Measurements from ENCODE around the gene FAM227A.
A peak's percentile ranks its signal among the peaks of the same experiment; 100 is the strongest.

FAM227A gene

DNA sequence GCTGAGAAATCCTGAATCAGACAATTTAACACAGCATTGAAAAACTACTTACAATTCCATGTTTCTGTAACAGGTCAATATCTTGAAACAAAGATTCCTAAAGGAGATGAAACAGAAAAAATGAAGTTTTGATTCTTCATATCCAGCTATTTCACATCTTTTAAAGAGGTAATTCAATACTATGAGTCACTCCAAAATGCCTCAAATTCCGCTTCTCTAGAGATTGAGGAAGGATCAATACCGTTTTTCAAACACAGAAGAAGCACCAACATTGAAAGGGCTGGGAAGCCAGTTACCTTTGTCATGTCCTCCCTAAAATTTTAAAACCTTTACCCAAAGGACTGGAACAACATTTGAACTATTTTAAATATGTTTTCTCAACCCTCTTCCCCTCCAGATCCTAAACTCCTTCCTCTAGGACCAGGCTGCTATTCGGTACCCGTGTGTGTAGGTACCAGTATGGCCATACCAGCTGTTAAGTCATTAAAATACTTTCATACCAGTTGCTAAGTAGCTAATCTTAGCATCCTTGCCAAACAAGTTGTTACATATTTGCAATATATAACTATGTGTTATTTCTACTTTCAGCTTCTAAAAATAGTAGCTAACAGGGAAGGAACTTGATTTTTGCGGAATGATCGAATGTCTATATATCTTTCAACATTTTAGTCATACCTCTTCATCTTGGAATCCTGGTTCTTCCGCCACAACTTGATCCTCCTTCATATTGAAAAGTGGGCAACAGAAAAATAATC is 88.5 kb downstream of the FAM227A start:
- Histone ChIP-seq H3K4me3 (no peak overlapping the region), H3K27me3 (no peaks in the 10 kb centered on the region), H3K27ac (peak overlapping the region; percentile 52 to 90), H3K9me3 (no peaks in the 10 kb centered on the region), H3K36me3 (no peaks in the 10 kb centered on the region), H3K4me1 (peaks cover 0 to 47% (median 18%) of the 10 kb centered on the region in 4 donors)
- DNase-seq: no peak
- intact Hi-C loops (cut with DNase I; ENCODE audit: low total_unique reads): no loop called here
- no peak for TF ChIP-seq CTCF (IDR thresholded peaks at IDR 0.05)

GRCh38 chr22:38566726-38567504 is 89.3 kb downstream of the FAM227A start:
- peak overlapping the region; percentile 52 to 90 for H3K27ac ChIP-seq
- no peak for TF ChIP-seq CTCF (IDR thresholded peaks at IDR 0.05)
- DNase-seq: no peak
- intact Hi-C loops (cut with DNase I; ENCODE audit: low total_unique reads): no loop called here
- no peaks in the 10 kb centered on the region for H3K9me3 ChIP-seq
- peaks cover 0 to 47% (median 18%) of the 10 kb centered on the region in 4 donors for H3K4me1 ChIP-seq
- H3K36me3 ChIP-seq: no peaks in the 10 kb centered on the region
- no peak overlapping the region for H3K4me3 ChIP-seq
- H3K27me3 ChIP-seq: no peaks in the 10 kb centered on the region

GRCh38 chr22:38565441-38565840 is 90.8 kb downstream of the FAM227A start:
- TF ChIP-seq CTCF (IDR thresholded peaks at IDR 0.05): no peak
- peaks cover 0 to 38% (median 11%) of the 10 kb centered on the region in 4 donors for H3K4me1 ChIP-seq
- H3K27me3 ChIP-seq: no peaks in the 10 kb centered on the region
- no peaks in the 10 kb centered on the region for H3K9me3 ChIP-seq
- DNase-seq: no peak
- H3K27ac ChIP-seq: no peak overlapping the region
- no peak overlapping the region for H3K4me3 ChIP-seq
- intact Hi-C loops (cut with DNase I; ENCODE audit: low total_unique reads): no loop called here
- no peaks in the 10 kb centered on the region for H3K36me3 ChIP-seq

- intact Hi-C loops (cut with DNase I; ENCODE audit: low total_unique reads): no loop called here
Measured at GRCh38 chr22:38564669-38565068, 91.5 kb downstream of the FAM227A start.

GRCh38 chr22:38554281-38554680 is 101.9 kb downstream of the FAM227A start:
- TF ChIP-seq CTCF (IDR thresholded peaks at IDR 0.05): no peak

More at GRCh38 chr22:38564669-38565068, 91.5 kb downstream of the FAM227A start:
- Histone ChIP-seq H3K27me3 (no peaks in the 10 kb centered on the region), H3K9me3 (no peaks in the 10 kb centered on the region), H3K4me3 (no peak overlapping the region), H3K36me3 (no peaks in the 10 kb centered on the region), H3K27ac (no peak overlapping the region), H3K4me1 (peaks cover 0 to 36% (median 9%) of the 10 kb centered on the region in 4 donors)
- no peak for TF ChIP-seq CTCF (IDR thresholded peaks at IDR 0.05)
- DNase-seq: no peak

More at GRCh38 chr22:38554281-38554680, 101.9 kb downstream of the FAM227A start:
- Histone ChIP-seq H3K27me3 (no peaks in the 10 kb centered on the region), H3K4me1 (peaks cover 0 to 4% (median 0%) of the 10 kb centered on the region in 4 donors), H3K27ac (no peak overlapping the region), H3K36me3 (no peaks in the 10 kb centered on the region), H3K4me3 (no peak overlapping the region), H3K9me3 (no peaks in the 10 kb centered on the region)
- no peak for DNase-seq
- intact Hi-C loops (cut with DNase I; ENCODE audit: low total_unique reads): no loop called here
